NB4 (cell line): ENCODE results near the gene MKRN1.

Experiments used
- MYC ChIP-seq: IDR thresholded peaks from 2 replicates; pipeline ENCODE4 v1.6.1; 2011; ENCODE audit warnings: low read depth, low read length
- POLR2A ChIP-seq: IDR thresholded peaks from 2 replicates; pipeline ENCODE4 v1.6.1; 2011; ENCODE audit warnings: mild to moderate bottlenecking; ENCODE audit not compliant: insufficient read length; ENCODE audit errors: extremely low read depth
- TF ChIP-seq, protein P1 (sequence below): IDR thresholded peaks from one replicate; pipeline ENCODE4 v1.5.1; 2012; ENCODE audit warnings: low read depth, low read length

DNA sequence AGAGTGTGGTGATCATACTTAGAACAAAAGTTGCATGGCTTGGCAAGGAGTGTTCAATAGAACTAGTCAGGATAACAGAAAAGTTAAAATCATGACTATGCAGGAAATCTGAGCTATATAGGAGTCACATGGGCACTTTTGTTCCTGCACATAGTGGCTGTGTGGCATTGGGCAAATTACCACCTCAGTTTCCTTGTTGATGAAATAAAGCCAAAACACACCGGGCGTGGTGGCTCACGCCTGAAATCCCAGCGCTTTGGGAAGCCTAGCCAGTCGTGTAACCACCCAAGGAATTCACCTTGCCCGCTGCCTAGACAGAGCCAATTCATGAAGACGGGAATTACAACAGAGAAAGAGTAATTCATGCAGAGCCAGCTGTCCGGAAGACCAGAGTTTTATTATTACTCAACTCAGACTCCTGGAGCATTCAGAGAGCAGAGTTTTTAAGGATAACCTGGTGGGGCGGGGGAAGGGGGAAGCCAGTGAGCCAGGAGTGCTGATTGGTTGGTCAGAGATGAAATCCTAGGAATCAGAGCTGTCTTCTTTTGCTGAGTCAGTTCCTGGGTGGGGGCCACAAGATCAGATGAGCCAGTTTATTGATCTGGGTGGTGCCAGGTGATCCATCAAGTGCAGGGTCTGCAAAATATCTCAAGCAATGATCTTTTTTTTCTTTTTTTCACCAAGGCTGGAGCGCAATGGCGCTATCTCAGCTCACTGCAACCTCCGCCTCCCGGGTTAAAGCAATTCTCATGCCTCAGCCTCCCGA, 6.4 kb upstream of the MKRN1 start:
- TF ChIP-seq, protein P1, sequence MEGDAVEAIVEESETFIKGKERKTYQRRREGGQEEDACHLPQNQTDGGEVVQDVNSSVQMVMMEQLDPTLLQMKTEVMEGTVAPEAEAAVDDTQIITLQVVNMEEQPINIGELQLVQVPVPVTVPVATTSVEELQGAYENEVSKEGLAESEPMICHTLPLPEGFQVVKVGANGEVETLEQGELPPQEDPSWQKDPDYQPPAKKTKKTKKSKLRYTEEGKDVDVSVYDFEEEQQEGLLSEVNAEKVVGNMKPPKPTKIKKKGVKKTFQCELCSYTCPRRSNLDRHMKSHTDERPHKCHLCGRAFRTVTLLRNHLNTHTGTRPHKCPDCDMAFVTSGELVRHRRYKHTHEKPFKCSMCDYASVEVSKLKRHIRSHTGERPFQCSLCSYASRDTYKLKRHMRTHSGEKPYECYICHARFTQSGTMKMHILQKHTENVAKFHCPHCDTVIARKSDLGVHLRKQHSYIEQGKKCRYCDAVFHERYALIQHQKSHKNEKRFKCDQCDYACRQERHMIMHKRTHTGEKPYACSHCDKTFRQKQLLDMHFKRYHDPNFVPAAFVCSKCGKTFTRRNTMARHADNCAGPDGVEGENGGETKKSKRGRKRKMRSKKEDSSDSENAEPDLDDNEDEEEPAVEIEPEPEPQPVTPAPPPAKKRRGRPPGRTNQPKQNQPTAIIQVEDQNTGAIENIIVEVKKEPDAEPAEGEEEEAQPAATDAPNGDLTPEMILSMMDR, result no peak
- TF ChIP-seq POLR2A, result no peak
- no peak for TF ChIP-seq MYC
